OCI-LY3 (cell line): Measurements from ENCODE around the gene TULP4.
A peak's percentile ranks its signal among the peaks of the same experiment; 100 is the strongest.

Source experiments
- H2AFZ ChIP-seq: fragments of 200-600, 300-600 bp; shearing (Covaris generic); 2 replicates; pipeline ENCODE4 v1.6.0; 2014; ENCODE audit warnings: antibody characterized with exemption, low read depth, low read length
- H3K27ac ChIP-seq: fragments of 200-600, 300-600 bp; sonication (generic); 2 replicates; pipeline ENCODE4 v1.5.1; 2014; ENCODE audit warnings: mild to moderate bottlenecking, low read length, moderate library complexity, mixed read lengths
- H3K27me3 ChIP-seq: fragments of 200-600, 300-600 bp; sonication (generic); 2 replicates; pipeline ENCODE4 v1.6.1; 2014; ENCODE audit warnings: low read depth, low read length, mixed read lengths
- H3K36me3 ChIP-seq: fragments of 200-600, 300-600 bp; sonication (generic); replicated peaks from 2 replicates; pipeline ENCODE3; 2014; ENCODE audit warnings: low read depth, low read length, mixed read lengths
- H3K4me1 ChIP-seq: fragments of 300-600, 200-600 bp; sonication (generic); 2 replicates; pipeline ENCODE4 v1.6.1; 2014; ENCODE audit warnings: low read length, mixed read lengths
- H3K4me2 ChIP-seq: fragments of 200-600, 300-600 bp; sonication (generic); 2 replicates; pipeline ENCODE4 v1.6.1; 2014; ENCODE audit warnings: low read length, mixed read lengths
- H3K4me3 ChIP-seq: fragments of 300-600, 200-600 bp; sonication (generic); 2 replicates; pipeline ENCODE4 v1.5.1; 2014; ENCODE audit warnings: antibody characterized with exemption, mild to moderate bottlenecking, low read length, moderate library complexity
- H3K79me2 ChIP-seq: fragments of 300-600, 200-600 bp; shearing (Covaris generic); 2 replicates; pipeline ENCODE4 v1.6.1; 2014; ENCODE audit warnings: mild to moderate bottlenecking, low read length, mixed read lengths
- H3K9ac ChIP-seq: fragments of 300-600, 200-600 bp; shearing (Covaris generic); 2 replicates; pipeline ENCODE4 v1.6.0; 2014; ENCODE audit warnings: mild to moderate bottlenecking, low read length, moderate library complexity
- H3K9me3 ChIP-seq: fragments of 200-600, 300-600 bp; shearing (Covaris generic); 2 replicates; pipeline ENCODE4 v1.6.1; 2014; ENCODE audit warnings: low read length, mixed read lengths; ENCODE audit not compliant: insufficient read depth
- H4K20me1 ChIP-seq: fragments of 200-600, 300-600 bp; sonication (generic); 2 replicates; pipeline ENCODE4 v1.6.1; 2016; ENCODE audit warnings: low read length, mixed read lengths; ENCODE audit not compliant: insufficient read depth
- CTCF ChIP-seq: fragments of 200-600, 300-600 bp; sonication (generic); IDR thresholded peaks from 2 replicates; pipeline ENCODE4 v1.5.1; 2014; ENCODE audit warnings: antibody characterized with exemption, low read length, low read depth
- EZH2phosphoT487 ChIP-seq: fragments of 200-600 bp; shearing (Covaris generic); IDR thresholded peaks from 2 replicates; pipeline ENCODE4 v1.6.1; 2018; ENCODE audit warnings: antibody characterized with exemption, mixed run types, low read depth

The TULP4 gene

DNA sequence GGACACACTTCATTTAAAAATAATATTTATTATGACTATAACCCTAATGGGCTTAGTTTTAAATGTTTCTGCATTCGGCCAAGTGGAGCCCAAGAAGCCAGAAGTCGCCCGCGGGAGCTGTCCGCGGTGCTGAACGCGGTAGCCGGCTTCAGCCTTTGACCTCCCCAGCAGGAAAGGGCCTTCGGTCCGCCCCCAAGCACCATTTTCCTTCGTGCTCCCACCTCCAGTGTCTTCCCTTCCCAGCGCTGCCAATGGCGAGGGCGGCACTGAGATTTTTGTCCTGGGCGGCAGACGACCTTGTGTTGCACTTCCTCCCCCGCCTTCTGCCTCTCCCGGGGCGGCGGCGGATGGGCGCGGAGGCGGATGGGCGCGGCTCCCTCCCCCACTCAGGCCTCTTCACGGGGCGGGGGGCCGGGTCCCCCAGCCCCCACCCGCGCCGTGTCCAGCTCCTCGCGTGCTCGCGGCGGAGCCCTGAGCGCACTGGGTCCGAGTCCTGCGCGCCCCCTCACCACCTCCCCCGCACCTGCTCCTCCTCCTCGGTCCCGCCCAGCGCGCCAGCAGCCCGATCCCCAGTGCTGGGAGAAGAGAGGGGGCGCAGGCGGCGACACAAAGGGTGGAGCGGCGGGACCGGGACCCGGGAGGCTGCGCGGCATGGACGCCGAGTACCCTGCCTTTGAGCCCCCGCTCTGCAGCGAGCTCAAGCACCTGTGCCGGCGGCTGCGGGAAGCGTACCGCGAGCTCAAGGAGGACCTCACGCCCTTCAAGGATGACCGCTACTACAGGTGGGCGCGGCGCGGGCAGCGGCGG, 224.0 kb downstream of the TULP4 start:
- Histone ChIP-seq H3K79me2 (no peaks in the 10 kb centered on the region), H3K9ac (no peak overlapping the region), H3K9me3 (no peaks in the 10 kb centered on the region), H3K4me3 (no peak overlapping the region), H3K4me2 (no peak overlapping the region), H3K36me3 (no peaks in the 10 kb centered on the region), H3K4me1 (peaks cover 15% of the 10 kb centered on the region), H4K20me1 (no peaks in the 10 kb centered on the region), H3K27ac (no peak overlapping the region), H3K27me3 (no peaks in the 10 kb centered on the region), H2AFZ (no peak overlapping the region)
- no peak for TF ChIP-seq CTCF
- TF ChIP-seq EZH2phosphoT487 = no peak

- H3K79me2 ChIP-seq = no peaks in the 10 kb centered on the region
- H3K9me3 ChIP-seq = no peaks in the 10 kb centered on the region
- H3K27me3 ChIP-seq = no peaks in the 10 kb centered on the region
- H3K4me1 ChIP-seq = peaks cover 15% of the 10 kb centered on the region
- no peak for TF ChIP-seq CTCF
- no peak for TF ChIP-seq EZH2phosphoT487
- no peaks in the 10 kb centered on the region for H3K36me3 ChIP-seq
- no peaks in the 10 kb centered on the region for H4K20me1 ChIP-seq
- H3K4me2 ChIP-seq = no peak overlapping the region
- H3K4me3 ChIP-seq = no peak overlapping the region
- no peak overlapping the region for H3K9ac ChIP-seq
- no peak overlapping the region for H2AFZ ChIP-seq
- no peak overlapping the region for H3K27ac ChIP-seq
Observed at GRCh38 chr6:158536891-158537798, 224.9 kb downstream of the TULP4 start.

GRCh38 chr6:158538741-158539140, 226.5 kb downstream of the TULP4 start:
- no peak overlapping the region for H3K9ac ChIP-seq
- H3K27me3 ChIP-seq = no peaks in the 10 kb centered on the region
- H3K4me1 ChIP-seq = peaks cover 15% of the 10 kb centered on the region
- peak overlapping the region; percentile 20; the same call in 1 of the 2 replicates for H3K4me2 ChIP-seq
- H3K27ac ChIP-seq = no peak overlapping the region
- no peak overlapping the region for H3K4me3 ChIP-seq
- no peaks in the 10 kb centered on the region for H4K20me1 ChIP-seq
- no peaks in the 10 kb centered on the region for H3K9me3 ChIP-seq
- TF ChIP-seq CTCF (no peak), EZH2phosphoT487 (no peak)
- no peak overlapping the region for H2AFZ ChIP-seq
- no peaks in the 10 kb centered on the region for H3K36me3 ChIP-seq
- no peaks in the 10 kb centered on the region for H3K79me2 ChIP-seq

DNA sequence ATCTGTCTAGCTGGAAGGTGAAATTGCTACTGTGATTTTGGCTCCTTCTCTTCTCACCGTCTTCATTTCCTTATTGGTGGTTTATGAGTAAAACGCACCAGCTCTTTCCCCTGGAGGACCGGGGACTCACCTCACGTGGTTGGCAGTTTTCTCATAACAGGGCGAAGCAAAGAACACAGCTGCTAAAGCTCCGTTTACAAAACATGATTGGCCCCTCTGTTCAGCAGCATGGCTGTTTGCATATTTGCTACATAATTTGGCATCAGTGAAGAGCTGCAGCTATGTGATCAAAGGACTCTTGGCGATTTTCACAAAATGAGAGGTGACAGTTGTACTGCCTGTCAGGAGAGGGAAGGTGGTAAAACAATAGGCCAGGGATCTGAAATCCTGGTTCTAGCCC, 227.1 kb downstream of the TULP4 start:
- H3K4me2 ChIP-seq = peak overlapping the region; percentile 20

More for the DNA sequence above, 227.1 kb downstream of the TULP4 start:
- H4K20me1 ChIP-seq = no peaks in the 10 kb centered on the region
- H3K4me3 ChIP-seq = no peak overlapping the region
- no peak overlapping the region for H3K9ac ChIP-seq
- H3K4me1 ChIP-seq = peaks cover 15% of the 10 kb centered on the region
- H3K27ac ChIP-seq = no peak overlapping the region
- no peak overlapping the region for H2AFZ ChIP-seq
- TF ChIP-seq EZH2phosphoT487 (no peak), CTCF (no peak)
- no peaks in the 10 kb centered on the region for H3K9me3 ChIP-seq
- no peaks in the 10 kb centered on the region for H3K27me3 ChIP-seq
- H3K36me3 ChIP-seq = no peaks in the 10 kb centered on the region
- H3K79me2 ChIP-seq = no peaks in the 10 kb centered on the region
